ENCODE results near the gene PFKFB4.

- TF ChIP-seq CTCF (IDR thresholded peaks at IDR 0.05 in 8 of 11, conservative IDR thresholded peaks at IDR 0.05 in 3 of 11) (no peak), POLR2A (IDR thresholded peaks at IDR 0.05) (no peak), POLR2AphosphoS5 (IDR thresholded peaks at IDR 0.05) (no peak)
Measured at GRCh38 chr3:48511551-48511950, 45.1 kb downstream of the PFKFB4 start.

All from spleen (tissue), 7 donors.